HCT116 (cell line): ENCODE data around the gene SHH.

Source experiments
- CTCF ChIP-seq, 3 experiments: fragments of 200-600 bp in 1 of 3; sonication (generic) in 1 of 3; IDR thresholded peaks in 2 of 3; conservative IDR thresholded peaks in 1 of 3; 2 replicates each; pipeline ENCODE4 v1.5.1; 2012 to 2017; ENCODE audit warnings: low read depth in 2 of 3, low read length in 2 of 3, antibody characterized with exemption in 1 of 3, borderline replicate concordance in 1 of 3, control low read depth in 1 of 3, mild to moderate bottlenecking in 1 of 3, mixed read lengths in 1 of 3, mixed run types in 1 of 3, moderate library complexity in 1 of 3; ENCODE audit not compliant: insufficient read depth in 1 of 3
- EZH2 ChIP-seq: fragments of 200-600 bp; sonication (generic); IDR thresholded peaks from 2 replicates; pipeline ENCODE4 v1.6.1; 2017; ENCODE audit warnings: antibody characterized with exemption, mixed run types
- POLR2A ChIP-seq: IDR thresholded peaks from 2 replicates; pipeline ENCODE4 v1.7.0; 2011; ENCODE audit warnings: borderline replicate concordance; ENCODE audit not compliant: insufficient read depth, insufficient read length; ENCODE audit errors: extremely low read depth
- RAD21 ChIP-seq: IDR thresholded peaks from 2 replicates; pipeline ENCODE4 v1.6.1; 2012; ENCODE audit warnings: low read depth, mild to moderate bottlenecking
- SP1 ChIP-seq: IDR thresholded peaks from 2 replicates; pipeline ENCODE4 v1.6.1; 2012; ENCODE audit warnings: low read depth
- TCF7L2 ChIP-seq: IDR thresholded peaks from 2 replicates; pipeline ENCODE4 v1.7.0; 2011; ENCODE audit warnings: borderline replicate concordance, inconsistent platforms; ENCODE audit not compliant: insufficient read depth, insufficient read length; ENCODE audit errors: extremely low read depth
- ZNF274 ChIP-seq: fragments of 200-500 bp; sonication (Bioruptor generic); IDR thresholded peaks from 2 replicates; pipeline ENCODE4 v1.6.1; 2014; ENCODE audit warnings: mild to moderate bottlenecking, low read depth, low read length, inconsistent platforms

GRCh38 chr7:155829796-155830470, 17.7 kb upstream of the SHH start:
- TF ChIP-seq POLR2A: no peak
- no peak for TF ChIP-seq EZH2
- TF ChIP-seq CTCF (IDR thresholded peaks at IDR 0.05 in 2 of 3, conservative IDR thresholded peaks at IDR 0.05 in 1 of 3; ENCODE audit: borderline replicate concordance in 1 of 3, insufficient read depth in 1 of 3, low read depth in 2 of 3, low read length in 2 of 3): no peak
- TF ChIP-seq ZNF274: no peak
- TF ChIP-seq TCF7L2: no peak
- TF ChIP-seq RAD21: no peak
- TF ChIP-seq SP1: no peak
